22Rv1 (cell line): ENCODE results near the gene AFF2.

ENCODE experiments used
- CTCF ChIP-seq: fragments of 450-650 bp; IDR thresholded peaks from 2 replicates; pipeline ENCODE4 v1.5.1; 2017; ENCODE audit warnings: mild to moderate bottlenecking
- ZFX ChIP-seq: fragments of 450-650 bp; IDR thresholded peaks from 2 replicates; pipeline ENCODE4 v1.6.1; 2017; ENCODE audit warnings: antibody characterized with exemption, borderline replicate concordance

GRCh38 chrX:148867596-148867995 is 367.2 kb downstream of the AFF2 start:
- TF ChIP-seq CTCF, result no peak
- TF ChIP-seq ZFX, result no peak
